HG03066 (cell line): ENCODE results near the gene NUP153.
"Not testable (repeated sequence)": the region's sequence is repeated elsewhere in the genome, so short reads cannot be mapped to it uniquely, and the experiment has no call there.

ENCODE experiments used
- ATAC-seq: cut with Tn5 transposase; IDR thresholded peaks from one replicate; pipeline ENCODE4 v1.9.1; 2021; ENCODE audit warnings: low read depth; ENCODE audit not compliant: unreplicated experiment

The NUP153 gene

DNA sequence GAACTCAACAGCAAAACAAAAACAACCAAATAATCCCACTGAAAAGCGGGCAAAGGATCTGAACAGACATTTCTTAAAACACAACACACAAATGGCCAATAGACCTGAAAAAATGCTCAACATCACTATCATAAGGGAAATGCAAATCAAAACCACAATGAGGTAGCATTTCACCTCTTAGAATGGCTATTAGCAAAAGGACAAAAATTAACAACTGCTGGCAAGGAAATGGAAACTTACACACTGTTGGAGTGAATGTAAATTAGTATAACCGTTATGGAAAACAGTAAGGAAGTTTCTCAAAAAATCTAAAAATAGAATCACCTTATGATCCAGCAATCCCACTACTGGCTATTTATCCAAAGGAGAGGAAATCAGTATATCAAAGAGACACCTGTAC, 85.7 kb downstream of the NUP153 start:
- no peak for ATAC-seq

- ATAC-seq = no peak
Observed at GRCh38 chr6:17615794-17616193, 90.9 kb downstream of the NUP153 start.

DNA sequence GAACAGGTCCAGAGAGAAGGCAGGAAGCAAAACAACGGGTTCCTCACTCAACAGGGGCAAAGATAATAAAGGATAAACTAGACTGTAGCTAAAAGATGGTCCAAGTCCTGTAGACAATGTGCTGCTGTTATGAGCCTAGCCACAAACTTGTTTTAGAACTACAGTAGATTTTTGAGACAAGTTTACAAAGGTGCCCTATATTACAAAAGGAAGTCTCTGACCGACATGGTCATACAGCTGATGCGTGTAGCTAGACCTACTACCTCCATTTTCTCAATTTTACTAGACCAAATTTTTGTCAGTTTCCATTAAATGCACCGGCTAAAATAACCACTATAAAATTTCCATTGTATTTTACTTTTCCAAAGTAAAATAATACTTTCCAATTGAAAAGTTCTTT, 94.7 kb downstream of the NUP153 start:
- ATAC-seq = no peak

- no peak for ATAC-seq
Observed at GRCh38 chr6:17610835-17611234, 95.9 kb downstream of the NUP153 start.

DNA sequence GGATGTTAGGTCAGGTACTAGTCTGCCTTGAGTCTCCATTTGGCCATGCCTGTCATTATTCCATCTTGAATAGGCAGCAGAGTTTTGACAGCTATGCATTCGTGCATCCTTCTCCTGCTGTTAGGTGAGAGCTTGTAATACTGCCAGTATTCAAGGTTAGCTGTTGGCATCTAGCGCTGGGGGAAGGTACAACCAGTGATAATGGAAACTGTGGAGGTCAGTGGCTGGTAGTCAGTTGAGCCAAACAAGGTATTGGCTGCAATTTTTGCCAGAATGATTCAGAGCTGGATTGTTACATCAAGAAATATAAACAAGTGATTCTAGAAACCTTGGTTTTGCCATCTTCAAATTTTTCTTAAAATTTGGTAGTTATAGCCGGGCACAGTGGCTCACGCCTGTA, 100.1 kb downstream of the NUP153 start:
- ATAC-seq = no peak

GRCh38 chr6:17602888-17603287, 103.8 kb downstream of the NUP153 start:
- ATAC-seq = no peak

DNA sequence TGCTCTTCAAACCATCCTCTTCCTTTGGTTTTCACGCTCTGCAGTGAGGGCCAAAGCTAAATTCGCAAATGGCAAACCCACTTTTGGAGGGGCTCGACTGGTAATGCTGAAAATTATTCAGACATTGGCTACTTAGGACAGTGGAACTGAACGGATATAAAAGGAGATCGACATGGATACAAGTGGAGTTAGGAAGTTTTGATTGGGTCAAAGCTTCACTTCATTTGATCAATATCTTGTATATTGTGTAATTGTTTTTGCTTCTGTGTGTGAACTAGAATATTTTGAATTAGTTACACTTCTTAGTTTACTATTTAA, 105.4 kb downstream of the NUP153 start:
- no peak for ATAC-seq

GRCh38 chr6:17600527-17601385, 106.0 kb downstream of the NUP153 start:
- peak; percentile 52 for ATAC-seq

DNA sequence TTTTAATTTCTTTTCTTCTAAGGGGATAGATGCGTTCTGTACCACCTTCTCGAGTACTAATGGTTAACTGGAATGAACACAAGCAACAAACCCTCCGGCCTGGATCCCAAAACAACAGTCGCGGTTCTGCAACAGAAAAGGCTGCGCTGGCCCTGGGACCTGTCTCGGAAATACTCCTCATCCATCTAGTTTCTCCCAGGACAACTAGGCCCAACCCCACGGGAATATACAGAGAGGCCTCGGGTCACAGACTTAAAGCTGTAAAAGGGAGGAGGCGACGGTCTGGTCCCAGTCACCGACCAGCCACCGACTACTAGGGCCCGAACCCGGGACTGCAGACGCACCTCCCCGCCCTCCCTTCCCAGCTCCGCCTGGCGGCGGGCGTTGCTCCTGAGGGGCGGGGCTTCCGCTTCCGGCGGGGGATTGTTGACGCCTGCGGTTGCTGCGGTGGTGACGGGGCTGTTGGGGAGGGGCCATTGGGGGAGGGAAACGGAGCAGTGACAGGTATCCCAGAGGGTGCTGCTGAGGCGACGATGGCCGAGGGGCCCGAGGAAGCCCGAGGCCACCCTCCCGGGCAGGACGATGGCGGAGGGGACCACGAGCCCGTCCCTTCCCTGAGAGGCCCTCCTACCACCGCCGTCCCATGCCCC, 106.7 kb downstream of the NUP153 start, which contains the start of gene FAM8A1:
Gene FAM8A1, plus strand, starts transcription at position 426 of the 650 bp plus-strand sequence. Its CDS starts 108 bp downstream, at position 534.
- peak; percentile 85 for ATAC-seq

- no peak for ATAC-seq
Observed at GRCh38 chr6:17596085-17596484, 110.6 kb downstream of the NUP153 start.

- no peak for ATAC-seq
Observed at GRCh38 chr6:17593246-17593645, 113.5 kb downstream of the NUP153 start.

DNA sequence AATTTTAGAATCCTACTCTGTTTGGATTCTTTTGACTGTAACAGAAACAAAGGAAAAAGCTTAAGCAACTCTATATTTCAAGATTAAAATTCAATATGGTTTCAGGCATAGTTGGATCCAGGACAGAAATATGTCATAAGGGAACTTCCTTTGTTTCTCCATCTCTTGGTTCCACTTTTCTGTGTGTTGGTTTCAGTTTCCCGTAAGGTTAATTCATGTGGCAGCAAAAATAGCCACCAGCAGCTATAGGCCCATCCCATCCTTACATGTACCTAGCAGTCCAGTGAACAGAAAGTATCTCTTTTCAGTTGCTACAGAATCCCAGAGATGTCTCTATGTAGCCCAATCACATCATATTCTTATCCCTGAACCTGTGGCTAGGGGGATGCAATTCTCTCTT, 115.4 kb downstream of the NUP153 start:
- ATAC-seq = no peak

GRCh38 chr6:17589406-17590096, 117.2 kb downstream of the NUP153 start:
- ATAC-seq = no peak

GRCh38 chr6:17588011-17588410, 118.7 kb downstream of the NUP153 start:
- no peak for ATAC-seq

GRCh38 chr6:17586623-17587022, 120.1 kb downstream of the NUP153 start:
- ATAC-seq = not testable (repeated sequence)

- ATAC-seq = no peak
Observed at GRCh38 chr6:17585766-17586490, 120.8 kb downstream of the NUP153 start.

GRCh38 chr6:17584241-17584803, 122.4 kb downstream of the NUP153 start:
- peak; percentile 46 for ATAC-seq

DNA sequence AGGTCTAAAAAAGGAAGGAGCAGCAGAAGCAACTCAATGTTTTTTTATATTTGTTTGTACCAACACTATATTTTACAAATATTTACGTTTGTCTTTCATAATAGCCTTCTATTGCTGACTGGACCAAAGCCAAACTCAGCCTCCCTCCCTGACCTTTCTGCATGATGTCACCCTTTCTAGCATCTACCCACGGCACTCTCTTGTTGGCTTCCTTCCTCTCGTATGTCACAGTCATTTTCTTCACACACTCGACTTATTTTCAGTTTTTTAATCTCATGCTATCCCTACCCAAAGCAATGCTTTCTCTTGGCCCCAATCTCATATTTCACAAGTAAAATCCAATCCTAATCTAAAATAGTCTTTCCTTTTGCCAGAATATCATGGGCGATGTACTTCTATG, 122.9 kb downstream of the NUP153 start:
- ATAC-seq = no peak

GRCh38 chr6:17581282-17581681, 125.4 kb downstream of the NUP153 start:
- not testable (repeated sequence) for ATAC-seq

DNA sequence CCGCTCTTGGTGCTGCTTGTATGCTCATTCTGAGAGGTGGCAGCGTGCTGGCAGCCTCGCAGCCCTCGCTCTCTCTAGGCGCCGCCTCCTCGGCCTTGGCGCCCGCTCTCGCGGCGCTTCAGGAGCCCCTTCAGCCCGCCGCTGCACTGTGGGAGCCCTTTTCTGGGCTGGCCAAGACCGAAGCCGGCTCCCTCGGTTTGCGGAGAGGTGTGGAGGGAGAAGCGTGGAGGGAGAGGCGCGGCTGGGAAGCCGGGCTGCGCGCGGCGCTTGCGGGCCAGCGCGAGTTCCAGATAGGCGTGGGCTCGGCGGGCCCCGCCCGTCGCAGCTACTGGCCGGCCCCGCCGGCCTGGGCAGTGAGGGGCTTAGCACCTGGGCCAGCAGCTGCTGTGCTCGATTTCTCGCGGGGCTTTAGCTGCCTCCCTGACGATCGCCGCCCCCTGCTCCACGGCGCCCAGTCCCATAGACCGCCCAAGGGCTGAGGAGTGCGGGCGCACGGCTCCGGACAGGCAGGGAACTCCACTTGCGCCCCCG, 126.1 kb downstream of the NUP153 start:
- peak; percentile 61 for ATAC-seq
